ENCODE data around the gene C1orf53.

C1orf53 gene

GRCh38 chr1:197955486-197956394, 53.3 kb downstream of the C1orf53 start:
- DNase-seq (ENCODE audit: low spot score) (no peak), FAIRE-seq (peak; percentile 14)
